T-helper 2 cell treated with Interferon-gamma antibody and Interleukin-4, amounts not matched to agents 5 μg/mL and 100 μg/mL, for 36 hours (primary cell): Measurements from ENCODE around the gene TNFSF4.

Experiments
- DNase-seq: peaks from one replicate; pipeline ENCODE4 v3.0.0; 2021; ENCODE audit warnings: low spot score
- H3K27ac Mint-ChIP-seq: one replicate; pipeline ENCODE4 v1.8.0; 2021; ENCODE audit warnings: mild to moderate bottlenecking, mixed read lengths
- H3K27me3 Mint-ChIP-seq: one replicate; pipeline ENCODE4 v1.8.0; 2021; ENCODE audit warnings: low read depth, mixed read lengths
- H3K36me3 Mint-ChIP-seq: one replicate; pipeline ENCODE4 v1.8.0; 2021; ENCODE audit warnings: low read depth, mixed read lengths
- H3K4me1 Mint-ChIP-seq: one replicate; pipeline ENCODE4 v1.8.0; 2021; ENCODE audit warnings: low read depth, mixed read lengths
- H3K4me3 Mint-ChIP-seq: one replicate; pipeline ENCODE4 v1.8.0; 2022; ENCODE audit warnings: mild to moderate bottlenecking, moderate library complexity, mixed read lengths
- H3K9me3 Mint-ChIP-seq: one replicate; pipeline ENCODE4 v1.8.0; 2021; ENCODE audit warnings: mixed read lengths

Gene TNFSF4

GRCh38 chr1:173224949-173225348, 17.8 kb upstream of the TNFSF4 start:
- Mint-ChIP-seq H3K27me3 (peaks cover under 1% of the 10 kb centered on the region), H3K27ac (no peak overlapping the region), H3K4me1 (peaks cover 6% of the 10 kb centered on the region), H3K4me3 (no peak overlapping the region), H3K9me3 (peaks cover 8% of the 10 kb centered on the region), H3K36me3 (no peaks in the 10 kb centered on the region)
- no peak for DNase-seq

GRCh38 chr1:173224280-173224892, 17.3 kb upstream of the TNFSF4 start:
- no peaks in the 10 kb centered on the region for H3K27me3 Mint-ChIP-seq
- H3K36me3 Mint-ChIP-seq, result no peaks in the 10 kb centered on the region
- DNase-seq, result no peak
- H3K9me3 Mint-ChIP-seq, result peaks cover 6% of the 10 kb centered on the region
- H3K4me1 Mint-ChIP-seq, result peaks cover 6% of the 10 kb centered on the region
- no peak overlapping the region for H3K27ac Mint-ChIP-seq
- no peak overlapping the region for H3K4me3 Mint-ChIP-seq

- no peak for DNase-seq
- H3K4me1 Mint-ChIP-seq, result peaks cover 6% of the 10 kb centered on the region
- no peak overlapping the region for H3K27ac Mint-ChIP-seq
- no peaks in the 10 kb centered on the region for H3K36me3 Mint-ChIP-seq
- no peak overlapping the region for H3K4me3 Mint-ChIP-seq
- H3K27me3 Mint-ChIP-seq, result peaks cover 3% of the 10 kb centered on the region
- no peaks in the 10 kb centered on the region for H3K9me3 Mint-ChIP-seq
Measured at GRCh38 chr1:173223031-173223380, 15.9 kb upstream of the TNFSF4 start.

DNA sequence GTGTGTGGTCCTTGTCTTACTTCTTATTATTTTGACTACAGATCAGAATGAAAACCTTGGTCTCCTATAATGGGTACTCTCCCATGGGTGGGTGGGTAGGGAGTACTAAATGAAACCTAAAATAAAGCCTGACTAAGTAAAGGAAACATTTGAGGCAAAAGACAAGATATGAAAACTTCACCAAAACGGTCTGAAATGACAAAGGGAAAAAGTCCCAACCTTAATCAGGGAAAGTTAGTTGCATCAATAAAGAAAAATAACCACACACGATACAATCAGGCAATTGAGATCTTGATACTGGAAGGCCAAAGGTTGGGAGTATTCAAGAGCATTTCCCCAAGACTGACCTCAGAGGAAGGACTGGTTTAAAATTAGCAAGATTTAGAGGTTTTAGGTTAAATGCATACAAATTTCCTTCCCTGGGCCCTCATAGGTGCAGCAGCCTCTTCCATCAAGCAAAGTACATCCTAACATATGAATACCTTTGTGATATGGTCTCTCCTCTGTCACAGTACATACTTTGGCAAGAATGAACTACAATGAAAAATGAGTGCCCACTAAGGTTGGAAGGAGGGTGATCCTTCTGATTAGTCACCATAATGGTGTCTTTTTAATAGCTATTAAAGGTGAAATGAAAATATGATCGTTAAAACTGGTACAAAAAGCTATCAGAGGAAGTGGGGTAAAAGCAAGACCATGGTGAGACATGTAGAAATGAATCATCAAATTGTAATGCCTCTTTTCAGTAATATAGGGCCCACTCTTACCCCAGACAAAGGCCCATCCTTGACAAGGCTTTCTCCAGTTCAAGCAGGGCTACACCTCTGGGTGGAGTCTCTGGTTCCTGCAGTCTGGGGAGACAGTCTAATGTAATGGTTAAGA, 15.3 kb upstream of the TNFSF4 start:
- Mint-ChIP-seq H3K4me1 (peaks cover 6% of the 10 kb centered on the region), H3K9me3 (no peaks in the 10 kb centered on the region), H3K36me3 (no peaks in the 10 kb centered on the region), H3K4me3 (no peak overlapping the region), H3K27me3 (peaks cover 3% of the 10 kb centered on the region), H3K27ac (no peak overlapping the region)
- DNase-seq, result no peak

GRCh38 chr1:173220157-173220556, 13.0 kb upstream of the TNFSF4 start:
- Mint-ChIP-seq H3K27me3 (peaks cover 10% of the 10 kb centered on the region), H3K36me3 (no peaks in the 10 kb centered on the region), H3K27ac (no peak overlapping the region), H3K4me1 (peaks cover 6% of the 10 kb centered on the region), H3K4me3 (no peak overlapping the region), H3K9me3 (no peaks in the 10 kb centered on the region)
- no peak for DNase-seq

DNA sequence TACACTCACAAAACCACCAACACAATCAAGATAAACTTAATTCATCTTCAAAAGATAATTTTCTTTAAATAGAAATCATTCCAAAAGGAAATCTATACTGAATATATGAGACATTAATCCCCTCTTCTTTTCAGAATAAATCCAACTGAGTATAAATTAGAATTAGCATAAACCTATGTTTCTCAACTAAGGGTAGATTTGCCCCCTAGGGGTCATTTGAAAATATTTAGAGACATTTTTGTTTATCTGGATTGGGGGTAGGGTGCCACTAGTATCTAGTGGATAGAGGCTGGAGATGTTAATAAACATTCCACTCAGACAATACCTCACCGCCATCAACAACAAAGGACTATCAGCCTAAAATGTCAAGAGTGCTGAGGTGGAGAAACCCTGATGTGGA, 6.5 kb upstream of the TNFSF4 start:
- no peaks in the 10 kb centered on the region for H3K9me3 Mint-ChIP-seq
- no peak overlapping the region for H3K27ac Mint-ChIP-seq
- peaks cover 3% of the 10 kb centered on the region for H3K4me1 Mint-ChIP-seq
- DNase-seq, result no peak
- H3K27me3 Mint-ChIP-seq, result peaks cover 27% of the 10 kb centered on the region
- H3K4me3 Mint-ChIP-seq, result no peak overlapping the region
- H3K36me3 Mint-ChIP-seq, result no peaks in the 10 kb centered on the region

DNA sequence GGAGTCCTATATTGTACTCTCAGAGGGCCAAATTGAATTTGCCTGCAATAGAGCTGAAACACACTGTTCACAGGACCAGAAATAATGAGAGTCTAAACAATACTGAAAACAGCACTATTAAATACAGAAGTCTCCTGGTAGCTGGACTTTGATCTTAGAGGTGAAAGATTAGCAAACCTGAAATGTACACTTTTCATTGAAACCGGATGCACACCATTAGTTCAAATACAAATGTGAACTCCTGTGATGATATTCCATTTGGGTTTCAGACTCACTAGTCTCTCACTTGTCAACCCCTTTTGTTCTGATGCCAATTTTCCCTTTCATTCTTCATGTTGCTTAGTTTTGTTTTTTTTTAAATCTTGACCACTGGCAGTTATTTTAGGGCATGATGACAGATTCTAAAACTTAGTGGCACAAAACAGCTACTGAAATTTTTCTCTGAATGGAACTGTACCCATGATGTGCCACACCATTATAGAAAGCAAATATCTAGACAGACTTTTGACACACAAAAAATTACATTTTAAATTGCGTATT, 5.9 kb upstream of the TNFSF4 start:
- Mint-ChIP-seq H3K9me3 (no peaks in the 10 kb centered on the region), H3K36me3 (no peaks in the 10 kb centered on the region), H3K4me3 (no peak overlapping the region), H3K4me1 (peaks cover 3% of the 10 kb centered on the region), H3K27ac (no peak overlapping the region), H3K27me3 (peaks cover 26% of the 10 kb centered on the region)
- no peak for DNase-seq

DNA sequence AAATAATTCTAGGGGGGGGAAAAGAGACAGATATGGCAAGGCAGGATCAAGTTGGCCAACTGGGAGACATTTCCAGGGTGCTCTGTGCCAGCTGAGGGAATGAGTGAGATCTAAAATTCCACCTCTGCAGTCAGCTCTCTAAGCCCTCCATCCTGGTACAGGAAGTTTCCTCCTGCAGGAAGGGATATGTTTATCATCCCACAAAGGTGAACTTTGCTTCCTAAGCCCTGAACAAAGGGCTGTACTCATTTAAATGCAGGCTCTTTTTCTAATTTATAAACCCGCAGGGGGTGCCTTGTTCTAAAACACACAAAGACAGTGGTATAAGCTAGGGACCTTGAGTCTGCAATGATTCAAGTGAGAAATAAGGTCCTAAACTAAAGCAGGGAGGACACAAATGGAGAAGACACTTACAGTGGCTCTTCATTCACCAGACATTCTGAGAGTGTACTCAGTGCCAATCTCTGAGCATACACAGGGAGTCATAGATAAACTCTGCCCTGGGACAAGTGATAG, 3.6 kb upstream of the TNFSF4 start:
- Mint-ChIP-seq H3K27ac (no peak overlapping the region), H3K4me1 (peaks cover 17% of the 10 kb centered on the region), H3K36me3 (no peaks in the 10 kb centered on the region), H3K27me3 (peaks cover 34% of the 10 kb centered on the region), H3K4me3 (no peak overlapping the region), H3K9me3 (no peaks in the 10 kb centered on the region)
- DNase-seq, result no peak

DNA sequence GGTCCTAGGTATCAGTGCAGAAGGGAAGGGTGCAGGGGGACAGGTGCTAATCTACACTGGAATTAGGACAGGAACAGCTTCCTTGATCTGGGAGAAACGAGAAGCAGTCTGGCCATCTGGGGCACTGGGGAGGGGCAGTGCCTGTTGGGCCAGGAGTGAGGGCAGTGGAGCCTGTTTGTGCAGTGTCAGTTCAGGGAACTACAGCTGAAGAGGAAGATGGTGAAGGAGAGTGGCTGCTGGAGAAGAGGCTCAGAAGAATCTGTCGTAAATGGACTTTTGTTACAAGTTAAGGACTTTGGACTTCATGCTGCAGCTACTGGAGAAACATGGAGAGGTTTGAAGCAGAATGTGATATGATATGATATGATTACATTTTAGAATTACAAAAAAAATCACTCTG, 3.2 kb upstream of the TNFSF4 start:
- Mint-ChIP-seq H3K36me3 (no peaks in the 10 kb centered on the region), H3K27me3 (peaks cover 38% of the 10 kb centered on the region), H3K4me3 (no peak overlapping the region), H3K9me3 (no peaks in the 10 kb centered on the region), H3K27ac (no peak overlapping the region), H3K4me1 (peaks cover 22% of the 10 kb centered on the region)
- DNase-seq, result no peak

- Mint-ChIP-seq H3K4me1 (peaks cover 28% of the 10 kb centered on the region), H3K36me3 (no peaks in the 10 kb centered on the region), H3K27me3 (peaks cover 41% of the 10 kb centered on the region), H3K4me3 (no peak overlapping the region), H3K27ac (no peak overlapping the region), H3K9me3 (no peaks in the 10 kb centered on the region)
- no peak for DNase-seq
Measured at GRCh38 chr1:173208868-173209267, 1.7 kb upstream of the TNFSF4 start.

- Mint-ChIP-seq H3K27me3 (peaks cover 42% of the 10 kb centered on the region), H3K36me3 (no peaks in the 10 kb centered on the region), H3K27ac (no peak overlapping the region), H3K4me3 (no peak overlapping the region), H3K4me1 (peaks cover 28% of the 10 kb centered on the region), H3K9me3 (no peaks in the 10 kb centered on the region)
- DNase-seq, result no peak
Measured at GRCh38 chr1:173208146-173208545, 1.0 kb upstream of the TNFSF4 start.

DNA sequence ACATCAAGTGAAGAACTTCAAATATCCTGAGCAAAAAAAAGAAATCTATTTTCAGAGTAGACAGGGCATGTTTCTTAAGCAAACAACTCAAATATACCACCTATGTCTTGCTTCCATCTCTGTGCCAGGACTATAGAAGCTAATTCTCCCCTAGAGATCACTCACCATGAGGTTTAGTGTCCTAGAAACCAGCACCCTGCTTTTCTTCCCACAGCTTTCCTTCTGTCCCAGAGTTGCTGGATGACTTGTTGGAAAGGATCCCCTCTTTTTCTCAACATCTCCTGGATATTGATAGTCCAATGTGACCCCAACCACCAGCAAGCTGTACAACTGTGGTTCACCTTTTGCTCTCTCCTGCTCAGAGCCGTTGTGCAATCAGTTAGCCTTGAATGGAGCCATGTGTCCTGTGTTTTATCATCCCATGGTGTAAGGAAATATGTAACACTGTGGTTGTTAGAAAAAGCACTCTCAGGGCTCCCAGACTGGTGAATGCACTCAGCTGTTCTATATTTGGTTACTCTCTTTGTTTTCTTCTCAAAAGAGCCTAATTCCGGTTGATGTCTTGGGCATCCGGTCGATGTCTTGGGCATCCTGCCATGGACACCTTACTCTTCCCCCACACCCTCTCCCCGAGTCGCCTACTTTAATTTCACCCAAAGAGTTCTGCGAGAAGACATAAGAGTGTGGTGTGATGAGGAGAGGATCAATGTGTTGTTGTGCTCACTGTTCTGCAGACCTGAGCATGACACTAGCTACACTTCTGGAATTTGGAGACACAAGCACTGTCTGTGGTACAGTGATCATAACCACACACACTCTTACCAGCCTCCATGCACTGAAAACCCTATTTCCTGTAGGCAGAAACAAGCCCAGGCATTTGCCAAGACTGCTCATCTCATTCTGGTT, 1.7 kb downstream of the TNFSF4 start:
- Mint-ChIP-seq H3K4me1 (peaks cover 26% of the 10 kb centered on the region), H3K27me3 (peaks cover 46% of the 10 kb centered on the region), H3K9me3 (no peaks in the 10 kb centered on the region), H3K27ac (peak overlapping the region; percentile 18), H3K36me3 (no peaks in the 10 kb centered on the region), H3K4me3 (peak overlapping the region; percentile 75)
- DNase-seq, result no peak

DNA sequence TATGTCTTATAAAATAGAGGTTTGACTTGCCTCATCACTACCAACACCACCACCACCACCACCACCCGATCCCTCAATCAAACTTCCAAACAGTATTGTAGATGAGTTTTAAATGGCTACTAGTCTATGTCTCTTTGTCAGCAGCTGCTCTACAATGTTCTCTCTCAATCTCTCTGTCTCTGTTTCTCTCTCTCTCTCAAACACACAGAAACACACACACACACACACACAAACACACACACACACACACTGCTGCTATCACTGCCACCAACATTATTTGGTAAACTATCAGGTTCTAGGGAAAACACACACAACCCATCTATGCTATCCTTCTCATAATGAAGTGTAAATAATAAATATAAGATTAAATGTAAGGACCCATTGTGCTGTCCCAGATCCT, 2.4 kb downstream of the TNFSF4 start:
- peaks cover 40% of the 10 kb centered on the region for H3K27me3 Mint-ChIP-seq
- H3K9me3 Mint-ChIP-seq, result no peaks in the 10 kb centered on the region
- peak overlapping the region; percentile 22 for H3K4me3 Mint-ChIP-seq
- peaks cover 26% of the 10 kb centered on the region for H3K4me1 Mint-ChIP-seq
- DNase-seq, result no peak
- H3K27ac Mint-ChIP-seq, result peak overlapping the region; percentile 38
- H3K36me3 Mint-ChIP-seq, result no peaks in the 10 kb centered on the region
